ENCODE results near the gene F8.
"Not testable (repeated sequence)": the region's sequence is repeated elsewhere in the genome, so short reads cannot be mapped to it uniquely, and the experiment has no call there.

The F8 gene

DNA sequence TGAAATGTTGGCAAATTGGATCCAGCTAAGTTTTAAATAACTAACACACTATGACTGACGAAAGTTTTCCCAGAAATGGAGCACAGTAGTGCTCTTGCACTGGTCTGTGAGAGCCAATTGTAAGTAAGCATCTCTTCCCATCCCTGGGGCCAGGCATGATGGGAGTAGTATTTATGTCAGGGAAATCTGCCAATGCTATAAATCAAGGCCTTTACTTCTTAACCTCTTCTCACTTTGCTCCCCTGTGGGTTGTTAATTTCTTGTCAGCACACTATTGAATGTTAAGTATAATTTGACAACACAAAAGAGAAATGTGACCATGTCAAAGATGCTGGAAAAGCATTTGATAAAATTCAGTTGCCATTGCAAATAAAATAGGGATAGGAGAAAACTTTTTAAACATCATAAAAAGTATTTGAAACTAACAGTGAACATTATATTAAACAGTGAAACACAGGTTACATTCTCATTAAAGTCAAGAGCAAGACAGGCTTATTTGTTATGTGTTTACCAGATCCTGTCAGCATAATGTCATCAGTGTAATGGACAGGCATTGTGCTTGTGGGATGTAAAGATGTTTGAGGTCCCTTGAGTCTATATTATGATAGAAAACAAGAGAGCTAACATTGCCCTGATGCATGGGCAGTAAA is 131.4 kb downstream of the F8 start:
- FAIRE-seq = no peak

DNA sequence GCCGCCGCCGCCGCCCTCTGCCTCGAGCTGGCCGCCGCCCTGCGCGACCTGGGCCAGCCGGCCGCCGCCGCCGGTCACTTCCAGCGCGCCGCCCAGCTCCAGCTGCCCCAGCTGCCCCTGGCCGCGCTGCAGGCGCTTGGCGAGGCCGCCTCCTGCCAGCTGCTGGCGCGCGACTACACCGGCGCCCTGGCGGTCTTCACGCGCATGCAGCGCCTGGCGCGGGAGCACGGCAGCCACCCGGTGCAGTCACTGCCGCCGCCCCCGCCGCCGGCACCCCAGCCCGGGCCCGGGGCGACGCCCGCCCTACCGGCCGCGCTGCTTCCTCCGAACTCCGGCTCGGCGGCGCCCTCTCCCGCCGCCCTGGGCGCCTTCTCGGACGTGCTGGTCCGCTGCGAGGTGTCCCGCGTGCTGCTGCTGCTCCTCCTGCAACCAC is 135.7 kb downstream of the F8 start:
- FAIRE-seq; DNase-seq (ENCODE audit: insufficient read length, low spot score): not testable (repeated sequence)

More for the DNA sequence above, 131.4 kb downstream of the F8 start:
- DNase-seq (ENCODE audit: insufficient read length, low spot score) = no peak
- TF ChIP-seq, protein P1, sequence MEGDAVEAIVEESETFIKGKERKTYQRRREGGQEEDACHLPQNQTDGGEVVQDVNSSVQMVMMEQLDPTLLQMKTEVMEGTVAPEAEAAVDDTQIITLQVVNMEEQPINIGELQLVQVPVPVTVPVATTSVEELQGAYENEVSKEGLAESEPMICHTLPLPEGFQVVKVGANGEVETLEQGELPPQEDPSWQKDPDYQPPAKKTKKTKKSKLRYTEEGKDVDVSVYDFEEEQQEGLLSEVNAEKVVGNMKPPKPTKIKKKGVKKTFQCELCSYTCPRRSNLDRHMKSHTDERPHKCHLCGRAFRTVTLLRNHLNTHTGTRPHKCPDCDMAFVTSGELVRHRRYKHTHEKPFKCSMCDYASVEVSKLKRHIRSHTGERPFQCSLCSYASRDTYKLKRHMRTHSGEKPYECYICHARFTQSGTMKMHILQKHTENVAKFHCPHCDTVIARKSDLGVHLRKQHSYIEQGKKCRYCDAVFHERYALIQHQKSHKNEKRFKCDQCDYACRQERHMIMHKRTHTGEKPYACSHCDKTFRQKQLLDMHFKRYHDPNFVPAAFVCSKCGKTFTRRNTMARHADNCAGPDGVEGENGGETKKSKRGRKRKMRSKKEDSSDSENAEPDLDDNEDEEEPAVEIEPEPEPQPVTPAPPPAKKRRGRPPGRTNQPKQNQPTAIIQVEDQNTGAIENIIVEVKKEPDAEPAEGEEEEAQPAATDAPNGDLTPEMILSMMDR (IDR thresholded peaks at IDR 0.05; ENCODE audit: insufficient read depth, missing control alignments) = no peak

DNA sequence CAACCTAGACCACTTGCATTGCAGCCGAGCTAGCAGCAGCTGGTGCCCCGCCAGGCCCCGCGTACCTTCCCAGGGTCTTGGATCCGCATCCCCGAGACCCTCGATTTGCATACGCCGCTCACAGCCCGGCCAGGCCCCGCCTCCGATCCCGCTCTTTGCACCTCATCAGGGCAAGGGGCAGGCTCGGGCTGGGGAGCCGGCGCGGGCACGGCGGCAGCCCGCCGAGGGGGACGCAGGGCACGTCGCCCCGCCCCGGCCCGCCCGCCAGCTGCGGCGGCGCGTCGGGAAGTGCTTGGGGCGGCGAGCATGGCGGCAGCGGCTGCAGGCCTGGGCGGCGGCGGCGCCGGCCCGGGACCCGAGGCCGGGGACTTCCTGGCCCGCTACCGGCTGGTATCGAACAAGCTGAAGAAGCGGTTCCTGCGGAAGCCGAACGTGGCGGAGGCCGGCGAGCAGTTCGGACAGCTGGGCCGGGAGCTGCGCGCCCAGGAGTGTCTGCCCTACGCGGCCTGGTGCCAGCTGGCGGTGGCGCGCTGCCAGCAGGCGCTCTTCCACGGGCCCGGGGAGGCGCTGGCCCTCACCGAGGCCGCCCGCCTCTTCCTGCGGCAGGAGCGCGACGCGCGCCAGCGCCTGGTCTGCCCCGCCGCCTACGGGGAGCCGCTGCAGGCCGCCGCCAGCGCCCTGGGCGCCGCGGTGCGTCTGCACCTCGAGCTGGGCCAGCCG is 136.3 kb downstream of the F8 start, which contains the start of gene F8A1:
Gene F8A1 (plus strand): TSS at position 287 of the 720 bp plus-strand sequence. CDS start 20 bp downstream, at position 307.
- not testable (repeated sequence) for DNase-seq (ENCODE audit: insufficient read length, low spot score); FAIRE-seq

DNA sequence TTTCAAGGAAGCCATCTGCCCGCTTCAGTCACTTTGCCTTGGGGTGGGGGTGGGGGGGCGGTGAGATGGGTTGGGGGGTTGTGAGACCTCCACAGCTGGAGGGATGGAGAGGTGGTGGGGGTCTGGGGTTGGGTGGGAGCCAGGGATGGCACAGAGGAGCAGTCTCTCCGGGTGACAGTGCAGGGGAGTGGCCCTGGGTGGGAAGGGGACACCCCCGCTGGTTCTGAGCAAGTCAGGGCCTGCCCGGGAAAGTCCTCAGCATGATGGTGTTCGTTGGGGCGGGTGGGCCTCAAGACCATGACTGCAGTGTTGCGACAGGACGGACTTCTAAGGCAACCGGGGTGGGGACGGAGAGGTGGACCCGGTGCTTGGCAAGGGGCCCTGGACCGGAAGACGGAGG is 137.0 kb downstream of the F8 start:
- not testable (repeated sequence) for DNase-seq (ENCODE audit: insufficient read length, low spot score); FAIRE-seq

DNA sequence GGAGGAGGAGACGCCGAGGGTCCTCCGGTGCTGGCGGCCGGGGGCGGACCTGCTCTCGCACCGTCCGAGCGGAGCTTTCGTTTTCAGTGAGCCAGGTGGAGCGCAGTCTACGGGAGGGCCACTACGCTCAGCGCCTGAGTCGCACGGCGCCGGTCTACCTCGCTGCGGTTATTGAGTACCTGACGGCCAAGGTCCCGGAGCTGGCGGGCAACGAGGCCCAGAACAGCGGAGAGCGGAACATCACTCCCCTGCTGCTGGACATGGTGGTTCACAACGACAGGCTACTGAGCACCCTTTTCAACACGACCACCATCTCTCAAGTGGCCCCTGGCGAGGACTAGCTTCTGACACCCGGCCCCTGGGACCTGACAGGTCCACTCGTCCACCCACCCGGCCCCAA is 137.5 kb downstream of the F8 start:
- FAIRE-seq; DNase-seq (ENCODE audit: insufficient read length, low spot score): not testable (repeated sequence)

DNA sequence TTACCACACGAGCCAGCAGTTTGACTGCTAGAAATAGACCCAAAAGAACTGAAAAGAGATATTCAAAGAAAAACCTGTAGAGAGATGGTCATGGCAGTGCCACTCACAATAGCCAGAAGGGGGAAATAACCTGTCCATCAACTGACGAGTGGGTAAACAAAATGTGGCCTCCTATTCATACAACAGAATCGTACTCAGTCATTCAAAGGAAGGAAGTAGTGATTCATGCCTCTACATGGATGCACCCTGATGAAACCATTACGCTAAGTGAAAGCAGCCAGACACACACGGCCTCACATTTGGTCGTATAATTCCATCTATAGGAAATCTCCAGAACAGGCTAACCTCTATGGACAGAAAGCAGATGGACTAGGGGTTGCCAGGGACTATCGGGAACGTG is 138.5 kb downstream of the F8 start:
- not testable (repeated sequence) for FAIRE-seq; DNase-seq (ENCODE audit: insufficient read length, low spot score)

DNA sequence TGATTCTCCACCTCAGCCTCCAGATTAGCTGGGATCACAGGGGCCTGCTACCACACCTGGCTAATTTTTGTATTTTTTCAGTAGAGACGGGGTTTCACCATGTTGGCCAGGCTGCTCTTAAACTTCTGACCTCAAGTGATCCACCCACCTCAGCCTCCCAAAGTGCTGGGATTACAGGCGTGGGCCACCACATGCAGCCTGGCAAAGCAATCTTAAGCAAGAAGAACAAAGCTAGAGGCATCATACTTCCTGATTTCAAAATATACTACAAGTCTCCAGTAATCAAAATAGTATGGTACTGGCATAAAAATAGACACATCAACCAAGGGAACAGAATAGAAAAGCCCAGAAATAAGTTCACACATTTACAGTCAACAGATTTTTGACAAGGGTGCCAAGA is 149.2 kb downstream of the F8 start:
- TF ChIP-seq, protein P1 (IDR thresholded peaks at IDR 0.05; ENCODE audit: insufficient read depth, missing control alignments) = no peak
- DNase-seq (ENCODE audit: insufficient read length, low spot score) = no peak
- FAIRE-seq = no peak

DNA sequence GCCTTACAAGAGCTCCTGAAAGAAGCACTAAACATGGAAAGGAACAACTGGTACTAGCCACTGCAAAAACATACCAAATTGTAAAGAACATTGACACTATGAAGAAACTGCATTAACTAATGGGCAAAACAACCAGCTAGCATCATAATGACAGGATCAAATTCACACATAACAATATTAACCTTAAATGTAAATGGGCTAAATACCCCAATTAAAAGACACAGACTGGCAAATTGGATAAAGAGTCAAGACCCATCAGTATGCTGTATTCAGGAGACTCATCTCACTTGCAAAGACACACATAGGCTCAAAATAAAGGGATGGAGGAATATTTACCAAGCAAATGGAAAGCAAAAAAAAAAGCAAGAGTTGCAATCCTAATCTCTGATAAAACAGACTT is 154.0 kb downstream of the F8 start:
- FAIRE-seq = not testable (repeated sequence)

DNA sequence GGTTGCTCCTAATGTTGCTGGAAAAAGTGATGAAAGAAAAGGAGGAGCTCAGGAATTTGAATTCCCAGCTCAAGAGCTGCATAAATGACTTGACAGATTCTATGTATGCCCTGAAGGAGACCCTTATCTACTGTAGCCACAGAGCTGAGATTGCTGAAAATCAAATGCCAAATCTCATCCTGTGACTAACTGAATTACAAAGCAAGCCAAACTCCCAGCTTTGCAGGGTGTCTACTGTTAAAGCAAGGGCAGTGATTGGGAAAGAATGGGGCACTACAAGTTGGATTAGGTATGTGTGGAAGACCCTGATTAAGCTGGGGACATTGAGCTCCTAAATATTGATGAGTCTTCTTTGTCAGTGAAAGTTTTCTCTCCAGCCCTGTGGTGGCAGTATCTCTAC is 167.3 kb downstream of the F8 start:
- FAIRE-seq (no peak), DNase-seq (ENCODE audit: insufficient read length, low spot score) (no peak)
- TF ChIP-seq, protein P1 (IDR thresholded peaks at IDR 0.05; ENCODE audit: insufficient read depth, missing control alignments) = no peak

More for the DNA sequence above, 154.0 kb downstream of the F8 start:
- DNase-seq (ENCODE audit: insufficient read length, low spot score) = not testable (repeated sequence)

DNA sequence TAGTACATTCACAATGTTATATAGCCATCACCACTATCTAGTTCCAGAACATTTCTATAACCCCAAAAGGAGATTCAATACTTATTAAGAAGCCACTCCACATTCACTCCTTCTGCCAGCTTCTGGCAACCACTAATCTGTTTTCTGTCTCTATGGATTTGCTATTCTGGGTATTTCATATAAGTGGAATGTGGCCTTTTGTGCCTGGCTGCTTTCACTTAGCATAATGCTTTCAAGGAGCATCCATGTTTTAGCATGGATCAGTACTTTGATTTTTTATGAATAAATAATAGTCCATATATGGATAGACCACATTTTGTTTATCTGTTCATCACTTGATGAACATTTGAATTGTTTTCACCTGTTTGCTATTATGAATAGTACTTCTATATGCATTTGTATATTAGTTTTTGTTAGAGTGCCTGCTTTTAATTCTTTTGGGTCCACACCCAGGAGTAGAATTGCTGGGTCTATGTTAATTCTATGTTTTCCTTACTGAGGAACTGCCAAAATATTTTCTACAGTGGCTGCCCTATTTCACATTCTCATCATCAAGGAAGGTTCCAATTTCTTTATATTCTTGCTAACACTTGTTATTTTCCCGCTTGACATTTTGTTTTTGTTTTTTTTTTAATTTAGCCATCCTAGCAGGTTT is 171.4 kb downstream of the F8 start:
- FAIRE-seq = no peak
- TF ChIP-seq, protein P1 (IDR thresholded peaks at IDR 0.05; ENCODE audit: insufficient read depth, missing control alignments) = no peak

More for the DNA sequence above, 171.4 kb downstream of the F8 start:
- no peak for DNase-seq (ENCODE audit: insufficient read length, low spot score)
